Endothelial cell (in vitro differentiated cells): ENCODE data around the gene TRIM34. TPM values are rescaled to one million over a fixed set of nuclear protein-coding genes. Genes with fewer than 3 reads are reported as not detected.
"Not testable (repeated sequence)": the region's sequence is repeated elsewhere in the genome, so short reads cannot be mapped to it uniquely, and the experiment has no call there.

Experiments
- DNase-seq: peaks from one replicate; pipeline ENCODE4 v3.0.0; 2021; ENCODE audit warnings: low spot score
- H3K27ac Mint-ChIP-seq: one replicate; pipeline ENCODE4 v1.8.0; 2021; ENCODE audit warnings: mixed read lengths, inconsistent platforms; ENCODE audit not compliant: unreplicated experiment
- H3K27me3 Mint-ChIP-seq: one replicate; pipeline ENCODE4 v1.8.0; 2021; ENCODE audit warnings: mild to moderate bottlenecking, moderate library complexity, mixed read lengths, inconsistent platforms; ENCODE audit not compliant: unreplicated experiment
- H3K36me3 Mint-ChIP-seq: one replicate; pipeline ENCODE4 v1.8.0; 2021; ENCODE audit warnings: mild to moderate bottlenecking, low read depth, mixed read lengths, inconsistent platforms; ENCODE audit not compliant: unreplicated experiment
- H3K4me1 Mint-ChIP-seq: one replicate; pipeline ENCODE4 v1.8.0; 2021; ENCODE audit warnings: mild to moderate bottlenecking, mixed read lengths, inconsistent platforms; ENCODE audit not compliant: unreplicated experiment
- H3K4me3 Mint-ChIP-seq: one replicate; pipeline ENCODE4 v1.8.0; 2021; ENCODE audit warnings: mild to moderate bottlenecking, mixed read lengths, inconsistent platforms; ENCODE audit not compliant: unreplicated experiment
- H3K9me3 Mint-ChIP-seq: one replicate; pipeline ENCODE4 v1.8.0; 2021; ENCODE audit warnings: mixed read lengths, inconsistent platforms; ENCODE audit not compliant: unreplicated experiment
- CTCF ChIP-seq: fragments of 200-600 bp; sonication (generic); IDR thresholded peaks from one replicate; pipeline ENCODE4 v1.5.0; 2021; ENCODE audit warnings: antibody characterized with exemption; ENCODE audit not compliant: unreplicated experiment
- total RNA-seq: library from RNA; stranded (reverse); fragmentation: NEBNext Ultra II Directional; extraction: Animal tissue kit (Norgen Biotek cat#: 25700); gene quantifications from one replicate; pipeline ENCODE4 v1.2.1, GENCODE V29; 2021; ENCODE audit not compliant: unreplicated experiment

TRIM34 gene
- total RNA-seq, 1 donor from 2014 or later = 0.64 TPM

- TF ChIP-seq CTCF = no peak
- Mint-ChIP-seq H3K4me3 (no peak overlapping the region), H3K36me3 (peaks cover 35% of the 10 kb centered on the region), H3K27me3 (peaks cover 1% of the 10 kb centered on the region), H3K9me3 (no peaks in the 10 kb centered on the region), H3K4me1 (peaks cover 22% of the 10 kb centered on the region), H3K27ac (no peak overlapping the region)
- no peak for DNase-seq
Measured at GRCh38 chr11:5690736-5691135, 65.9 kb downstream of the TRIM34 start.

- H3K4me3 Mint-ChIP-seq, DNase-seq, H3K27me3 Mint-ChIP-seq, H3K9me3 Mint-ChIP-seq: not testable (repeated sequence)
- peak overlapping the region; percentile 48 for H3K27ac Mint-ChIP-seq
- peaks cover 19% of the 10 kb centered on the region for H3K4me1 Mint-ChIP-seq
- peaks cover 41% of the 10 kb centered on the region for H3K36me3 Mint-ChIP-seq
Measured at GRCh38 chr11:5691238-5691963, 66.6 kb downstream of the TRIM34 start.

- H3K4me1 Mint-ChIP-seq = peaks cover 19% of the 10 kb centered on the region
- no peak for DNase-seq
- H3K36me3 Mint-ChIP-seq = peaks cover 43% of the 10 kb centered on the region
- no peaks in the 10 kb centered on the region for H3K9me3 Mint-ChIP-seq
- H3K27me3 Mint-ChIP-seq = peaks cover 5% of the 10 kb centered on the region
- H3K27ac Mint-ChIP-seq = peak overlapping the region; percentile 32
- TF ChIP-seq CTCF = no peak
- no peak overlapping the region for H3K4me3 Mint-ChIP-seq
Measured at GRCh38 chr11:5691964-5692361, 67.2 kb downstream of the TRIM34 start.

Other genes starting within 250 kb of the TRIM34 start
- not detected for gene OR51M1, start 241.2 kb upstream of the TRIM34 start, total RNA-seq
- gene OR51Q1, start 202.9 kb upstream of the TRIM34 start, total RNA-seq = not detected
- gene OR51I1, start 183.5 kb upstream of the TRIM34 start, total RNA-seq = 1.2 TPM
- gene OR51I2, start 175.7 kb upstream of the TRIM34 start, total RNA-seq = not detected
- gene OR52D1, start 136.3 kb upstream of the TRIM34 start, total RNA-seq = not detected
- 1.1 TPM for gene UBQLN3, start 115.0 kb upstream of the TRIM34 start, total RNA-seq
- gene UBQLNL, start 108.3 kb upstream of the TRIM34 start, total RNA-seq = 4.4 TPM
- gene OR52H1, start 76.5 kb upstream of the TRIM34 start, total RNA-seq = 2.1 TPM
- gene OR52B6, start 44.1 kb upstream of the TRIM34 start, total RNA-seq = not detected
- gene TRIM6, start 28.4 kb upstream of the TRIM34 start, total RNA-seq = 10.1 TPM
- 114 TPM for gene TRIM5, start 60.1 kb downstream of the TRIM34 start, total RNA-seq
- 1.2 TPM for gene TRIM22, start 64.8 kb downstream of the TRIM34 start, total RNA-seq
- not detected for gene OR56B1, start 111.4 kb downstream of the TRIM34 start, total RNA-seq
- not detected for gene OR52N4, start 129.2 kb downstream of the TRIM34 start, total RNA-seq
- gene OR52N5, start 158.4 kb downstream of the TRIM34 start, total RNA-seq = 6.8 TPM
- gene OR52N1, start 166.3 kb downstream of the TRIM34 start, total RNA-seq = 13.6 TPM
- gene OR52N2, start 183.9 kb downstream of the TRIM34 start, total RNA-seq = not detected
- not detected for gene OR52E6, start 216.9 kb downstream of the TRIM34 start, total RNA-seq
- not detected for gene OR52E8, start 232.7 kb downstream of the TRIM34 start, total RNA-seq